HepG2 (cell line): ENCODE results near the gene DIAPH1. TPM values are rescaled to one million over a fixed set of nuclear protein-coding genes. Genes with fewer than 3 reads are reported as not detected.

Experiments used
- ATAC-seq: fragments of 200-7000 bp; cut with Tn5 transposase; 3 replicates; pipeline ENCODE4 v1.9.1; 2020; ENCODE audit warnings: mild to moderate bottlenecking, moderate library complexity
- BruUV-seq: library from RNA; stranded (reverse); fragments of 400-500 nt; replicated peaks from 2 replicates; lab custom pipeline; 2021; lab: Mats Ljungman, UMichigan
- CTCF ChIA-PET: fragments of 300-600 bp; formaldehyde crosslinking; extraction: SDS; loops from one replicate; lab custom pipeline; 2021; ENCODE audit warnings: low total read pairs, inconsistent platforms, low intra/inter-chr PET ratio; lab: Yijun Ruan, JAX
- POLR2A ChIA-PET: fragments of 350-600 bp; sonication (Branson Sonifier 250); formaldehyde crosslinking; loops from one replicate; lab custom pipeline; 2020; ENCODE audit warnings: antibody characterized with exemption, inconsistent platforms; lab: Yijun Ruan, JAX
- DNase-seq: peaks from one replicate; pipeline ENCODE4 v3.0.0-alpha.2; 2015; ENCODE audit warnings: low spot score
- FAIRE-seq: peaks from 3 replicates; lab custom pipeline; 2011; peaks lifted over from hg19 to GRCh38; lab: Jason Lieb, UNC
- H2AFZ ChIP-seq: one replicate; pipeline ENCODE4 v1.6.1; 2011; ENCODE audit warnings: low read length, inconsistent platforms
- H3K27ac ChIP-seq: fragments of 300-600 bp; 3 replicates; pipeline ENCODE4 v1.8.0; 2011; ENCODE audit warnings: mixed run types, mild to moderate bottlenecking, mixed read lengths, low read length, inconsistent platforms; ENCODE audit not compliant: insufficient read depth; ENCODE audit errors: extremely low read length
- H3K27me3 ChIP-seq, 2 experiments: fragments of 200-600 bp in 1 of 2; 2 replicates in 1 of 2; 3 replicates in 1 of 2; pipeline versions ENCODE4 v1.6.0 to v1.8.0; 2011; ENCODE audit warnings: low read length in 2 of 2, mild to moderate bottlenecking in 2 of 2, moderate library complexity in 2 of 2, inconsistent platforms in 1 of 2; ENCODE audit not compliant: insufficient read depth in 2 of 2, control insufficient read depth in 1 of 2
- H3K36me3 ChIP-seq, 2 experiments: fragments of 200-600 bp in 1 of 2; replicated peaks in 1 of 2; 2 replicates in 1 of 2; 3 replicates in 1 of 2; pipeline versions ENCODE4 v1.5.1 to v1.8.0; 2011; ENCODE audit warnings: low read length in 2 of 2, inconsistent platforms in 1 of 2; ENCODE audit not compliant: insufficient read depth in 2 of 2, control insufficient read depth in 1 of 2
- H3K4me1 ChIP-seq: 2 replicates; pipeline ENCODE4 v1.5.1; 2012; ENCODE audit warnings: low read length, inconsistent platforms; ENCODE audit not compliant: insufficient read depth
- H3K4me2 ChIP-seq: 2 replicates; pipeline ENCODE4 v1.6.0; 2011; ENCODE audit warnings: low read depth, low read length, inconsistent platforms
- H3K4me3 ChIP-seq, 3 experiments: fragments of 200-600 bp in 1 of 3; sonication (generic), shearing (Covaris generic) in 1 of 3; replicated peaks in 1 of 3; 2 replicates each; pipeline ENCODE4 v1.5.1; 2011 to 2016; ENCODE audit warnings: low read length in 3 of 3, inconsistent platforms in 2 of 3, low read depth in 2 of 3, mild to moderate bottlenecking in 2 of 3, control low read depth in 1 of 3, mixed read lengths in 1 of 3; ENCODE audit not compliant: insufficient read depth in 1 of 3
- H3K79me2 ChIP-seq: one replicate; pipeline ENCODE4 v1.6.1; 2011; ENCODE audit warnings: low read length, inconsistent platforms; ENCODE audit not compliant: insufficient read depth
- H3K9ac ChIP-seq: 2 replicates; pipeline ENCODE4 v1.6.0; 2011; ENCODE audit warnings: mild to moderate bottlenecking, low read depth, low read length, inconsistent platforms; ENCODE audit not compliant: insufficient read depth
- H3K9me3 ChIP-seq: 2 replicates; pipeline ENCODE4 v1.5.1; 2012; ENCODE audit warnings: mild to moderate bottlenecking, low read length
- H4K20me1 ChIP-seq: 2 replicates; pipeline ENCODE4 v1.6.0; 2011; ENCODE audit warnings: inconsistent platforms, mild to moderate bottlenecking, low read length, moderate library complexity; ENCODE audit not compliant: insufficient read depth
- AHR ChIP-seq: IDR thresholded peaks from 2 replicates; pipeline ENCODE4 v1.6.1; 2018; ENCODE audit warnings: missing genetic modification reagents, missing compliant biosample characterization
- KDM5A ChIP-seq: fragments of 200-600 bp; sonication (generic); IDR thresholded peaks from 2 replicates; pipeline ENCODE4 v1.7.0; 2018; ENCODE audit warnings: antibody characterized with exemption, mild to moderate bottlenecking, low read length, borderline replicate concordance
- MEF2D ChIP-seq: sonication (generic); formaldehyde crosslinking; IDR thresholded peaks from 2 replicates; pipeline ENCODE4 v1.5.1; 2020; ENCODE audit warnings: mild to moderate bottlenecking, missing genetic modification reagents
- PAX8 ChIP-seq: sonication (generic); formaldehyde crosslinking; IDR thresholded peaks from 2 replicates; pipeline ENCODE4 v1.8.0; 2022; ENCODE audit warnings: mild to moderate bottlenecking, missing genetic modification reagents, borderline replicate concordance
- PRDM4 ChIP-seq: sonication (generic); formaldehyde crosslinking; IDR thresholded peaks from 2 replicates; pipeline ENCODE4 v1.9.0; 2021; ENCODE audit warnings: missing genetic modification reagents, borderline replicate concordance
- SMARCC2 ChIP-seq: fragments of 450-650 bp; IDR thresholded peaks from 2 replicates; pipeline ENCODE4 v1.6.1; 2017; ENCODE audit warnings: antibody characterized with exemption, mild to moderate bottlenecking
- SMC3 ChIP-seq: IDR thresholded peaks from 2 replicates; pipeline ENCODE4 v1.6.1; 2011; ENCODE audit warnings: low read length, improper control_type of control experiment
- TCF7L2 ChIP-seq: IDR thresholded peaks from 2 replicates; pipeline ENCODE4 v1.6.1; 2011; ENCODE audit warnings: mild to moderate bottlenecking, low read depth, low read length, moderate library complexity
- ZBTB10 ChIP-seq: sonication (generic); formaldehyde crosslinking; IDR thresholded peaks from 2 replicates; pipeline ENCODE4 v1.4.0; 2020; ENCODE audit warnings: missing genetic modification reagents, borderline replicate concordance
- WGBS: methylation state at CpG from one replicate; pipeline ENCODE4 v1.1.6; 2017; ENCODE audit warnings: low lambda C conversion rate; 5-methylcytosine and 5-hydroxymethylcytosine counted together
- in situ Hi-C: cut with HindIII; loops from 2 replicates; pipeline ENCODE4 v1.10.0; 2017; ENCODE audit warnings: low pct_unique_long_range_greater_than_20kb; ENCODE audit not compliant: extremely low pct_ligation_motif_present
- intact Hi-C: fragments of 100-400 bp; cut with micrococcal nuclease; formaldehyde crosslinking; loops from one replicate; pipeline ENCODE4 v1.10.0; 2022; ENCODE audit not compliant: unreplicated experiment
- polyA plus RNA-seq, 8 experiments: library from polyadenylated mRNA; depleted of rRNA in 3 of 8; stranded (reverse) in 7 of 8; unstranded in 1 of 8; fragments of >200 nt; fragmentation: Illumina TruSeq in 4 of 8; extraction: Trizol in 4 of 8; gene quantifications; 2 replicates each; pipeline versions ENCODE4 v1.2.1 to v1.2.3, GENCODE V29; 2011 to 2016; ENCODE audit warnings: low read depth in 4 of 8, missing spikeins in 1 of 8, mixed read lengths in 1 of 8; ENCODE audit not compliant: insufficient read depth in 1 of 8
- total RNA-seq, 5 experiments: library from RNA; depleted of rRNA; stranded (reverse); fragments of >200 nt; fragmentation: Illumina TruSeq; extraction: Trizol; gene quantifications; 2 replicates each; pipeline ENCODE4 v1.2.3, GENCODE V29; 2016; ENCODE audit warnings: low read depth in 1 of 5
- TF ChIP-seq, protein P1 (sequence below): sonication (generic); formaldehyde crosslinking; IDR thresholded peaks from 2 replicates; pipeline ENCODE4 v1.5.0; 2020; ENCODE audit warnings: missing genetic modification reagents
- TF ChIP-seq, protein P2 (sequence below): sonication (generic); formaldehyde crosslinking; IDR thresholded peaks from 2 replicates; pipeline ENCODE4 v1.4.0; 2020; ENCODE audit warnings: missing genetic modification reagents

DIAPH1 gene
- total and polyA plus RNA-seq, 2 of the 13 experiments (the other 11 are each of a cell fraction or from before 2014, with no cell fraction given) = 25.1 to 33.9 TPM

- TF ChIP-seq MEF2D (CRISPR knock-in tag) = 0 out of 2 replicates have a peak, but pooled peaks have one; percentile 34
- peak; percentile 79; the same call in 1 of the 2 replicates for TF ChIP-seq KDM5A
- no peak for TF ChIP-seq TCF7L2
- no peak for TF ChIP-seq ZBTB10 (CRISPR knock-in tag)
- no peak for TF ChIP-seq PAX8
Measured at GRCh38 chr5:141564216-141564692, 54.5 kb downstream of the DIAPH1 start (continued).

DNA sequence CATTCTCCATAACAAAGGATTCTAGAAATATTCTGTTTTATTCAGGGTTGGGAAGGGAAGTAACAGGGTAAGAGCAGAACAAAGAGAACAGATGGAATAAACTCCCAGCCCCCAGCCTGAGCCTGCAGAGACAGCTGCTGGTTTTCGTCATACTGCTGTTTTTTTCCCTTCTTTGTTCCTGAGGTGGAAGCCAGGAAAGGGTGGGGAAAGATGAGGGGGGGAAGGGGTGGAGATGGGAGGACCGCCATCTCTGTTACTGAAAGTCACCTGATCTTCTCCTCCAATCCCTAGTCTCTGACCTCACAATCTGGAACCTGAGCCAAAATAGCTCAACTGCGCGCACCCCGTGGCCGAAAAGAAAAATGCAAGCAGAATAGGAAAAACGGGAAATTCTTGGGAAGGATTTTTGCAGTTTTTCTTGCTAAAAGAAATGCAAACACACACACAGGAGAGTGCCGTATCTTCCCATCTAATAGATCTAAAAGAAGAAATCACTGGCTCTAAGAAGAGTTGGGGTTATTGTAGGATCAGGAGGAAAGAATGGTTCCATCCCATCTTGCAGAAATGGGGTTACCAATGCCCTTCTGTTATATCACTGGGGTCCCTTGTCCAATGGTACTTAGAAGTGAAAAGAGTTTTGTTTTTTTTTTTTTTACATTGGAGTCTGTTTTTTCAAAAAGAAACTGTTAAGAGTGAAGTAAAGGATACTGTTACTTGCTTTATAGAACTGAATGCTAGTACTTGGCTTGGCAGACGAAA lies 57.9 kb downstream of the DIAPH1 start:
- Histone ChIP-seq H2AFZ (no peak overlapping the region), H4K20me1 (no peaks in the 10 kb centered on the region), H3K4me1 (peaks cover 10% of the 10 kb centered on the region), H3K4me3 (no peak overlapping the region), H3K36me3 (peaks cover 9 to 36% of the 10 kb centered on the region in 2 experiments), H3K27ac (no peak overlapping the region), H3K9me3 (no peaks in the 10 kb centered on the region), H3K79me2 (no peaks in the 10 kb centered on the region), H3K27me3 (no peaks in the 10 kb centered on the region), H3K9ac (no peak overlapping the region), H3K4me2 (no peak overlapping the region)
- FAIRE-seq (no peak), DNase-seq (peak; percentile 10), ATAC-seq (no peak)
- CTCF ChIA-PET = interaction anchor here (1.0 to 1.2 kb wide), 2 partner anchors 217 to 338 kb away, joined by 3 to 4 read pairs; partner anchors contain the start of genes PCDHB14 and PCDHGA3
- intact Hi-C loops (loop anchor here (5.0 kb wide), 2 partner anchors 234 to 469 kb away; partner anchors contain the start of gene PCDHB2), in situ Hi-C loops (loop anchor here (5.0 kb wide), 2 partner anchors 144 to 339 kb away; partner anchors contain the start of genes PCDHB14 and PCDHGB7)
- BruUV-seq = no TSS peak
- POLR2A ChIA-PET = no interaction called here
- 95% methylated on average over 9 of the region's 9 CpGs for WGBS
- TF ChIP-seq, protein P1, sequence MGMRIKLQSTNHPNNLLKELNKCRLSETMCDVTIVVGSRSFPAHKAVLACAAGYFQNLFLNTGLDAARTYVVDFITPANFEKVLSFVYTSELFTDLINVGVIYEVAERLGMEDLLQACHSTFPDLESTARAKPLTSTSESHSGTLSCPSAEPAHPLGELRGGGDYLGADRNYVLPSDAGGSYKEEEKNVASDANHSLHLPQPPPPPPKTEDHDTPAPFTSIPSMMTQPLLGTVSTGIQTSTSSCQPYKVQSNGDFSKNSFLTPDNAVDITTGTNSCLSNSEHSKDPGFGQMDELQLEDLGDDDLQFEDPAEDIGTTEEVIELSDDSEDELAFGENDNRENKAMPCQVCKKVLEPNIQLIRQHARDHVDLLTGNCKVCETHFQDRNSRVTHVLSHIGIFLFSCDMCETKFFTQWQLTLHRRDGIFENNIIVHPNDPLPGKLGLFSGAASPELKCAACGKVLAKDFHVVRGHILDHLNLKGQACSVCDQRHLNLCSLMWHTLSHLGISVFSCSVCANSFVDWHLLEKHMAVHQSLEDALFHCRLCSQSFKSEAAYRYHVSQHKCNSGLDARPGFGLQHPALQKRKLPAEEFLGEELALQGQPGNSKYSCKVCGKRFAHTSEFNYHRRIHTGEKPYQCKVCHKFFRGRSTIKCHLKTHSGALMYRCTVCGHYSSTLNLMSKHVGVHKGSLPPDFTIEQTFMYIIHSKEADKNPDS (CRISPR knock-in tag) = no peak
- TF ChIP-seq, protein P2, sequence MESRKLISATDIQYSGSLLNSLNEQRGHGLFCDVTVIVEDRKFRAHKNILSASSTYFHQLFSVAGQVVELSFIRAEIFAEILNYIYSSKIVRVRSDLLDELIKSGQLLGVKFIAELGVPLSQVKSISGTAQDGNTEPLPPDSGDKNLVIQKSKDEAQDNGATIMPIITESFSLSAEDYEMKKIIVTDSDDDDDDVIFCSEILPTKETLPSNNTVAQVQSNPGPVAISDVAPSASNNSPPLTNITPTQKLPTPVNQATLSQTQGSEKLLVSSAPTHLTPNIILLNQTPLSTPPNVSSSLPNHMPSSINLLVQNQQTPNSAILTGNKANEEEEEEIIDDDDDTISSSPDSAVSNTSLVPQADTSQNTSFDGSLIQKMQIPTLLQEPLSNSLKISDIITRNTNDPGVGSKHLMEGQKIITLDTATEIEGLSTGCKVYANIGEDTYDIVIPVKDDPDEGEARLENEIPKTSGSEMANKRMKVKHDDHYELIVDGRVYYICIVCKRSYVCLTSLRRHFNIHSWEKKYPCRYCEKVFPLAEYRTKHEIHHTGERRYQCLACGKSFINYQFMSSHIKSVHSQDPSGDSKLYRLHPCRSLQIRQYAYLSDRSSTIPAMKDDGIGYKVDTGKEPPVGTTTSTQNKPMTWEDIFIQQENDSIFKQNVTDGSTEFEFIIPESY (CRISPR knock-in tag) = peak; percentile 36; the same call in 1 of the 2 replicates
- TF ChIP-seq PRDM4 (CRISPR knock-in tag) (no peak), MEF2D (CRISPR knock-in tag) (no peak), AHR (CRISPR knock-in tag) (no peak), SMARCC2 (no peak), SMC3 (peak; percentile 44)
